Bronchial epithelial cell (primary cell): ENCODE data around the gene CDR2L. TPM values are rescaled to one million over a fixed set of nuclear protein-coding genes. Genes with fewer than 3 reads are reported as not detected.
A peak's percentile ranks its signal among the peaks of the same experiment; 100 is the strongest.

Experiments used
- DNase-seq: peaks from one replicate; pipeline ENCODE4 v3.0.0-alpha.2; 2010; ENCODE audit warnings: low read depth
- FAIRE-seq: peaks from 2 replicates; lab custom pipeline; 2011; peaks lifted over from hg19 to GRCh38; lab: Jason Lieb, UNC
- H3K27me3 ChIP-seq: 2 replicates; pipeline ENCODE4 v1.5.1; 2011; ENCODE audit warnings: low read length; ENCODE audit not compliant: control insufficient read depth, insufficient read depth
- H3K36me3 ChIP-seq: 2 replicates; pipeline ENCODE4 v1.5.1; 2011; ENCODE audit warnings: low read length; ENCODE audit not compliant: control insufficient read depth, insufficient read depth
- H3K4me3 ChIP-seq: 2 replicates; pipeline ENCODE4 v1.5.1; 2011; ENCODE audit warnings: mild to moderate bottlenecking, low read depth, low read length, control low read depth
- CTCF ChIP-seq: IDR thresholded peaks from 2 replicates; pipeline ENCODE4 v1.5.1; 2011; ENCODE audit warnings: mild to moderate bottlenecking, moderate library complexity, low read length, control low read depth, inconsistent platforms; ENCODE audit not compliant: insufficient read depth, severe bottlenecking
- total RNA-seq: library from RNA; depleted of rRNA; stranded (reverse); fragments of >200 nt; gene quantifications from 2 replicates; pipeline ENCODE4 v1.2.1, GENCODE V29; 2014

CDR2L gene
- total RNA-seq, 1 donor from 2014 or later = 6.1 TPM

DNA sequence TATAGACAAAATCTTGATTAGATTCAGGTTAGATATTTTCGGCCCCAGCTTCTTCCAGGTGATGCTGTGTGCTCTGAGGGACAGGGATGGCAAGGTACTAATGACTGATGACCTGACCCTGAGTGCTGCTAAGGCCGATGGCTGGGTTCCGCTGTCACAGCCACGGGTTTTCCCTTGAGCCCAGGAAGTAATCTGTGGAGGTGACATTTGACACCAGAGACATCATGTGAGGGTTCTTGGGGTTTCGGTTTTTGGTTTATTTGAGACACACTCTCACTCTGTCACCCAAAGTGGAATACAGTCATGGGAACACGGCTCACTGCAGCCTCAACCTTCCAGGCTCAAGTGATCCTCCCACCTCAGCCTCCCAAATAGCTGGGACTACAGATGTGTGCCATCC lies 41.9 kb upstream of the CDR2L start:
- Histone ChIP-seq H3K4me3 (no peak overlapping the region), H3K36me3 (no peaks in the 10 kb centered on the region), H3K27me3 (no peaks in the 10 kb centered on the region)
- no peak for DNase-seq
- no peak for FAIRE-seq
- TF ChIP-seq CTCF = no peak

- H3K4me3 ChIP-seq = no peak overlapping the region
- TF ChIP-seq CTCF = no peak
- DNase-seq = no peak
- H3K27me3 ChIP-seq = no peaks in the 10 kb centered on the region
- no peaks in the 10 kb centered on the region for H3K36me3 ChIP-seq
- no peak for FAIRE-seq
Observed at GRCh38 chr17:74946641-74947040, 40.8 kb upstream of the CDR2L start.

DNA sequence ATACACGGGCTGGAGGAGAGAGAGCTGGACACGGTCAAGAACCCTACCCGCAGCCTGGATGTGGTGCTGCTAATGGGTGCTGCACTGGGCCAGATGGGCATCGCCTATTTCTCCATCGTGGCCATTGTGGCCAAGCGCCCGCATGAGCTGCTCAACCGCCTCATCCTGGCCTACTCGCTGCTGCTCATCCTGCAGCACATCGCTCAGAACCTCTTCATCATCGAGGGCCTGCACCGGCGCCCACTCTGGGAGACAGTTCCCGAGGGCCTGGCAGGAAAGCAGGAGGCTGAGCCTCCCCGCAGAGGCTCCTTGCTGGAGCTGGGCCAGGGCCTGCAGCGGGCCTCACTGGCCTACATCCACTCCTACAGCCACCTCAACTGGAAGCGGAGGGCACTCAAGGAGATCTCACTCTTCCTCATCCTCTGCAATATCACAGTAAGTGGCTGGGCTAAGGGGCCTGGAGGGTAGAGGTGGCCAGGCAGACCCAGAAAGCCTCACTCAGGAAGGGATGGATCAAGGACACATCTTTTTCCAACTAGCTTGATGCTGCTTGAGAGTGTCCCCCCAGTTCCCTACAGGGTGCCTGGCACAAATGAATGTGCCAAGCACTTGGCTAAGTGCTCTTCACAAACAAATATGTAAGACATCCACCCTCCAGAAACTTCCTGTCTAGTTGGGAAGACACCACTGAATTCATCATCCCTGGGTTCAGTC lies 40.2 kb upstream of the CDR2L start:
- TF ChIP-seq CTCF = no peak
- peak; percentile 43 for FAIRE-seq

DNA sequence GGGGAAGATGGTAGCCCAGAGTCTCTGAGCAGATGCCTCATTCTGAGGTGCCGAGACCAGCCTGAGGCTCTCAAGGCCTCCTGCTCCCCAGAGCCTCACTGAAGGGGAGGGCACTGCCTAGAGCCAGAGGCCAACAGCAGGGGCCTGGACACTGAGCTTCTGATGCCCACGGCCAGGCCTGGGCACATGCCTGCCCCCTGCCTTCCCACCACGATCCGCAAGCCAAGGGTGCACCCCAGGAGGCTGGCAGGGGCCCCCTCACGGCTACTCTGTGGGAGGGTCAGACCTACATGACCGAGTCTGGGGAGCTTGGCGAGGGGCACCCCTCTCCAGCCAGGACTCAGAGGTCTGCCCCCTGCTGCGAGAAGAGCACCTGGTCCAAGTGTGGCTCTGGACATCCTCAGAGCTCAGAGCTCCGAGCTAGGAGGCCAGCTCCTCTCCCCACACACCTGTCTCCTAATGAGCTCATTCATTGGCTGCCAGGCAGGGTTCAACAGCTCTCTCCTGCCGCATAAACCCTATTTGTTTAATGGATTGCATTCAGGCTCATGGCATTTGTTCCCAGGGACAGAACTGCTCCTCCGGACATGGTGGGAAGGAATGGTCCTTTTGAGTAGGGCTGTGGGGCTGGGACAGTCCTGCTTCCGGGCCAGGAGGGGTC lies 37.8 kb upstream of the CDR2L start:
- DNase-seq = no peak
- no peaks in the 10 kb centered on the region for H3K36me3 ChIP-seq
- H3K27me3 ChIP-seq = no peaks in the 10 kb centered on the region
- no peak overlapping the region for H3K4me3 ChIP-seq
- TF ChIP-seq CTCF = no peak
- FAIRE-seq = no peak

More for the DNA sequence above, 40.2 kb upstream of the CDR2L start:
- Histone ChIP-seq H3K4me3 (no peak overlapping the region), H3K27me3 (no peaks in the 10 kb centered on the region), H3K36me3 (no peaks in the 10 kb centered on the region)
- DNase-seq = no peak

GRCh38 chr17:74950207-74950606 lies 37.2 kb upstream of the CDR2L start:
- H3K36me3 ChIP-seq = no peaks in the 10 kb centered on the region
- no peak overlapping the region for H3K4me3 ChIP-seq
- DNase-seq (peak; percentile 25), FAIRE-seq (no peak)
- no peak for TF ChIP-seq CTCF
- no peaks in the 10 kb centered on the region for H3K27me3 ChIP-seq
